Amygdala (tissue), 56 donors: ENCODE results near the gene PDZD11.
"Not testable (repeated sequence)": the region's sequence is repeated elsewhere in the genome, so short reads cannot be mapped to it uniquely, and the experiment has no call there.

Experiments
- DNase-seq, 56 donors: peaks; one replicate each; lab custom pipeline; 2025; lab: John Stamatoyannopoulos, UW

PDZD11 gene, protein sequence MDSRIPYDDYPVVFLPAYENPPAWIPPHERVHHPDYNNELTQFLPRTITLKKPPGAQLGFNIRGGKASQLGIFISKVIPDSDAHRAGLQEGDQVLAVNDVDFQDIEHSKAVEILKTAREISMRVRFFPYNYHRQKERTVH

DNA sequence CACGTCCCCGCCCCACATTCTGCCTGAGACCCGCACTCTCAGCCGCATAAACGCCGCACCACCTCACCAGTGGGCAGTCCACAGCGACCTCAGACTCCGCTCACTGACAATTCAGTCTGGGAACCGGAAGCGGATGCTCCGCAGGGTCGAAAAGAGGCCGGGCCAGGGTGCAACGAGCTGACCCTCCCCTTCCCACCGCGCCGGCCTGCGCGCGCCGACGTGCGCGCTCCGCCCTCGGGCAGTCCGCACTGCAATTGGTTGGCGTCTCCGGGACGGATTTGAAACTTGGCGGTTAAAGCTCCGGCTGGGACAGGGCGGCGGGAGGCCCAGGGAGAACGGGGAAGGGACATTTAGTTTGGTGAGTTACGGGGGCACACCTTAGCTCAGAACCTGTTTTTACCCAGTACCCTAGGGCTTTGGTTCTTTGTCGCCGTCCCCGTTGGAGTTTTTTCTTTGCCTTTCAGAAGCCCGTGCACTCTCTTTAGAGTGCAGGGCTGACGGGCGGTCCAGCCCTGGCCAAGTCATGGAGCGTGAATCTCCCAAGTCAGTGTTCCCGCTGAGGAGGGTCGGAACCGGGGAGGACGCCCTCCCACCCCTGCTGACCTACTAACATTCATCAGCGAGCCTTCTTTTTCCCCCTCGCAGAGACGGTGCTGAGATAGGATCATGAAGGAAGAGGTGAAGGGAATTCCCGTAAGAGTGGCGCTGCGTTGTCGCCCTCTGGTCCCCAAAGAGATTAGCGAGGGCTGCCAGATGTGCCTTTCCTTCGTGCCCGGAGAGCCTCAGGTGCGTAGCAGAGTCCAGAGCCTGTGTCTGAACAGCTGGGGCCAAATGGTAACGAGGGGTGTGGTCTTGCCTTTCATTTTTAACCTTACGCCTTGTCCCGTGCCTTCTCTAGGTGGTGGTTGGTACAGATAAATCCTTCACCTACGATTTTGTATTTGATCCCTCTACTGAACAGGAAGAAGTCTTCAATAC, at the start of gene PDZD11, which contains the start of gene KIF4A:
Gene PDZD11, minus strand, starts transcription at position 135 of the 978 bp plus-strand sequence. CDS start 586 bp downstream, outside the sequence.
Gene KIF4A, plus strand, starts transcription at position 312 of the 978 bp plus-strand sequence. Its CDS starts 355 bp downstream, at position 667.
- DNase-seq = peak in 54 of 56 donors; percentile 3 to 77 (median 40)

DNA sequence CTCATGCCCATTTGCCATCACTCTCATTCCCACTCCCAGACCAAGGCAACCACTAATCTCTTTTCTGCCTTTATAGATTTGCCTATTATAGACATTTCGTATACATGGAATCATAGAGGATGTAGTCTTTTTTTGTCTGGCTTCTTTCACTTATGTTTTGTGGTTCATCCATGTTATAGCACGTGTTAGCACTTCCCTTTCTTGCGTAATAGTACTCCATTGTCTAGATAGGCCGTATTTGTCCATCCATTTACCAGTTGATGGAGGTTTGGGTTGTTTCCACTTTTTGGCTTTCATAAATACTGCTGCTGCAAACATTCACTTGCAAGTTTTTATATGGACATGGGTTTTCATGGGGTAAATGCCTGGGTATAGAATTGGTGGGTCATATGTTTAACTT, 48.6 kb upstream of the PDZD11 start:
- DNase-seq = no peak

GRCh38 chrX:70336767-70337166, 47.0 kb upstream of the PDZD11 start:
- DNase-seq = no peak

DNA sequence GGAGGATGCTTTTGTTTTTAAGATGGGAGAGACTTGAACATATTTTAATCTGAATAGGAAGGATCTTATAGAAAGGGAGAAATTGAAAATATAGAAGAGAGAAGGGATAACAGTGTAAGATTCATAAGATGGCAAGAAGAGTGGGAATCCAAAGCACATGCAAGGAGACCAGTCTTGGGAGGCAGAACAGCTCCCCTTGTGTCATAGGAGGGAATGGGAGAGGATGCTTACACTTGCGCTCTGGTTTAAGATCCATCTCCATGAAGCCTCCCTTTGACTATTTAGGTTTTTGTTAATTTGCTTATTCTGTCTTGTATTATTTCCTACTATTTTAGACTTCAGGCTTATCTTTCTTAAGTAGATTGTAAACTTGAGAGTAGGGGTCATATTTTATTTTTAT, 42.9 kb upstream of the PDZD11 start:
- no peak for DNase-seq

- no peak for DNase-seq
Observed at GRCh38 chrX:70331161-70331560, 41.4 kb upstream of the PDZD11 start.

GRCh38 chrX:70324326-70324725, 34.6 kb upstream of the PDZD11 start:
- no peak for DNase-seq

DNA sequence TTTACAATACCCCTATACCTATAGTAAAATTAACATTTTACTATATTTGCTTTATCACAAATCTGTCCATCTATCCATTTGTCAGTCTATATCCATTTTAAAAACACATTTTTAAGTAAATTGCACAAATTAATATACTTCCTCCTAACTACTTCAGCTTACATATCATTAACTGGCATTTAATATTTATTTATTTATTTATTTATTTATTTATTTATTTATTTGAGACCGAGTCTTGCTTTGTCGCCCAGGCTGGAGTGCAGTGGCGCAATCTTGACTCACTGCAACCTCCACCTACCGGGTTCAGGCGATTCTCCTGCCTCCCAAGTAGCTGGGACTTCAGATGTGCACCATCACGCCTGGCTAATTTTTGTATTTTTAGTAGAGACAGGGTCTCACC, 33.9 kb upstream of the PDZD11 start:
- DNase-seq = not testable (repeated sequence)

- DNase-seq = no peak
Observed at GRCh38 chrX:70322784-70323183, 33.1 kb upstream of the PDZD11 start.

- DNase-seq = no peak
Observed at GRCh38 chrX:70313503-70313902, 23.8 kb upstream of the PDZD11 start.

- DNase-seq = no peak
Observed at GRCh38 chrX:70301716-70302115, 12.0 kb upstream of the PDZD11 start.

GRCh38 chrX:70293621-70294020, 3.9 kb upstream of the PDZD11 start:
- DNase-seq = no peak

- no peak for DNase-seq
Observed at GRCh38 chrX:70292788-70293187, 3.1 kb upstream of the PDZD11 start.

- DNase-seq = no peak
Observed at GRCh38 chrX:70289168-70289792, 447 bp downstream of the PDZD11 start.

DNA sequence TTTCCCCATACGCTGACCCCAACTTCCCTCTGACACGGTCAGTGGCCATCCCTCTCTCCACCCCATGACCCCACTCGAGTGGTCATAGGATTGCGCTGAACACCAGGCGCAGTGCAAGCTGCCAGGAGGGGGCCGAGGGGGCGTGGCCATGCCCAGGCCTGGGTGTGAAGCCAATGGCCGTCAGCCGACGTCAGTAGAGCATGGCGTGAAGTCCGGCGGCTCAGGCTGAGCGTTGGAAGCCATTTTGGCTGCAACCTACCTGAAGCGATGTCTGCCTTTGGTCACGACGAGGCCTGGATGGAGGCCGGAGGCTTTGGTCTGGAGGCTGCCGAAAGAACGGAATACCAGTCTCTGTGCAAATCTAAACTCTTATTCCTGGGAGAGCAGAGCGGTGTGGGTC, 7.8 kb downstream of the PDZD11 start, which contains the start of gene RAB41:
Gene RAB41, plus strand, starts transcription at position 222 of the 400 bp plus-strand sequence. Its CDS starts 46 bp downstream, at position 268.
- no peak for DNase-seq

- DNase-seq = no peak
Observed at GRCh38 chrX:70280573-70280972, 9.2 kb downstream of the PDZD11 start.

DNA sequence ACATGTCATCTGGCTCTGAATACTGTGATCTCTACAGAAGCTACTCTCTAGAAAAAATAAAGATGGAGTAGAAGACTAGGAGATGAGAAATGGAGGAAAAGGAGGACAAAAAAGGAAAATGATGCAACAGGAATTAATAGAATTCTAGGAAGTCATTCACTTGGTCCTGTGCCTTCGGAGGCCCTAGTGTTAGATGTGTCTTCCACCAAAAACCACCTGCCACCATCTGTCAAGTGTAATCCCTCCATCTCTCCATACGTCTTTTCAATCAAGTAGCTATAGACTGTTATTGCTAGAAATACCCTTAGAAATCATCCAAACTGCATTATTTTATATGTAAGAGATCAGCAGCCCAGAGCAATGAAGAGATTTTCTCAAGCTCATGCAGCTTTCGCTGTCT, 10.6 kb downstream of the PDZD11 start:
- no peak for DNase-seq

DNA sequence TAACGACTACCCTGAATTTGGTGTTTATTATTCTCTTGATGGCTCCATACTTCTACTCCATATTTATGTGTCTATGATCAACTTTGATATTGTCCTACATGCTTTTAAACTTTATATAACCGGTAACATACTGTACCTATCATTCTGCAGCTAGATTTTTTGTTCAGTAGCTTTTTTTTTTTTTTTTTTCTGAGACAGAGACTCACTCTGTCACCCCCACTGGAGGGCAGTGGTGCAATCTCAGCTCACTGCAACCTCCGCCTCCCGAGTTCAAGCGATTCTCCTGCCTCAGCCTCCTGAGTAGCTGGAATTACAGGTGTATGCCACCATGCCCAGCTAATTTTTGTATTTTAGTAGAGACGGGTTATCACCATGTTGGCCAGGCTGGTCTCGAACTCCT, 15.7 kb downstream of the PDZD11 start:
- not testable (repeated sequence) for DNase-seq

DNA sequence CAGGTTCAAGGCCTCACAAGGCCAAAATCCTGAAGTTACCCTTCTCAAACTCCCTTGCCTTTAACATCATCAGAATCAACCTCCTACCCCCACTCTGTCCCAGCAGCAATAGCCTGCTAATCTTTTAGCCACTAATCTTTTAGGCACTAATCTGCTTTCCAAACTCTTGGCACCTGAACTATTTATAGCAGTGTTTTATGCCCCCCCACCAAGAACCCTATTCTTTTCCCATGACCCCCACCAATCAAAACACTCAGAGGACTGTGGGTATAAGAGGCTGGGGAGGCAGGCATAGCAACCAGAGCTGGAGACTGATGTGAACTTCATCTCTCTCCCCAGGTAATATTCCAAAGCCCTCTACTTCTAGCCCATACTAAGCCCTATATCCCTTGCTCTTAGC, 21.7 kb downstream of the PDZD11 start, which contains the start of gene ARR3:
Gene ARR3, plus strand, starts transcription at position 301 of the 400 bp plus-strand sequence. CDS start 1,052 bp downstream, outside the sequence.
- DNase-seq = no peak

GRCh38 chrX:70264784-70265183, 24.9 kb downstream of the PDZD11 start:
- DNase-seq = no peak

DNA sequence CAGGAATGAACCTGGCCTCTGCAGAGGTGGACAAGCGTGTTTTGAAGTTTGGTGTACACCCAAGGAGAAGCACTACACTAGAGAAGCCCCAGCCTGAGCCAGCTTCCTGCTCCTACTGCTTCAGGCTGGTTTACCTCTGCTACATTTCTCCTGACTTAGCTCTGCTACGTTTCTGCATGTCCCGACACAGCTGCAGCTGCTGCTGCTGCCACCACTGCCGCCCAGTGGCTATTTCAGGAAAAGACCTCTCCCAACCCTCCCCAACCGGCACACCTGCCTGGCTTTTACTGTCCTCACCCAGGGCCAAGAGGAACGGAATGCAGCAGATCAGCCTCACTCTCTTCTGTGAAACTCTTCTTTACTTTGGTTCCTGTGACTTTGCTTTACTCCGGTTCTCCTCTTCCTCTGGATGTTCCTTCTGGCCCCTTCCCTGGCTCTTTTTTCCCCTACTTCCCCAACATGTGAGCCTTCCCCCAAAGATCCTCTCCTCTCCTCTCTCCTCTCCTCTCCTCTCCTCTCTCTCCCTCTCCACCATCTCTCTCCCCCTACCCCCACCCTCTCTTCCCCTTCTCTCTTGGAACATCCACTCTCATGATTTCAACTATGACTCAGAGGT, 26.7 kb downstream of the PDZD11 start:
- peak in 10 of 56 donors; percentile 0 to 6 (median 1) for DNase-seq
